GM12891 (cell line): Measurements from ENCODE around the gene LILRB2.

Source experiments
- POLR2A ChIP-seq: IDR thresholded peaks from 2 replicates; pipeline ENCODE4 v1.6.1; 2011; ENCODE audit warnings: low read depth, low read length, control low read depth
- POLR2AphosphoS5 ChIP-seq: IDR thresholded peaks from 2 replicates; pipeline ENCODE4 v1.6.1; 2011; ENCODE audit warnings: low read depth, low read length, control low read depth
- POU2F2 ChIP-seq: IDR thresholded peaks from 2 replicates; pipeline ENCODE4 v1.6.1; 2011; ENCODE audit warnings: low read depth, mild to moderate bottlenecking, control low read depth, low read length, moderate library complexity
- TAF1 ChIP-seq: IDR thresholded peaks from 2 replicates; pipeline ENCODE4 v1.6.1; 2011; ENCODE audit warnings: low read depth, low read length, control low read depth

DNA sequence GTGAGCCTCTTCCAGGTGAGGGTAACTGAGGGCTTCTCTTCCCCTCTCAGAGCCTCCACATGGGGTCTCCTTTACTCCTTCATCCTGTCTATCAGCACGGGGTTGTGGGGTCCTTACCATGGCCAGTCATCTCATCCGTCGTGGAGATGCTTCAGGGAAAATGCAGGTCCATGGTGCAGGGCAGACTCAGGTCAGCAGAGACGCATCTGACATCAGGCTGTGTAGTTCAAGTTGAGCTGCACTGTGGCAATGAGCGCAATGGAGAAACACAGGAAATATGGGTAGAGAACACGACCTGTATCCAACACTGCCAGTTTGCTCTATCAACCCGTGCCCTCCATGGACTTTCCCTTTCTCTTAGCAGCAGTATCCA, 18.2 kb upstream of the LILRB2 start:
- TF ChIP-seq TAF1 (no peak), POLR2A (no peak), POU2F2 (no peak), POLR2AphosphoS5 (no peak)
